Hepatocyte (in vitro differentiated cells): ENCODE measurements around the gene REG3A. TPM values are rescaled to one million over a fixed set of nuclear protein-coding genes. Genes with fewer than 3 reads are reported as not detected.

Experiments
- DNase-seq: peaks from one replicate; pipeline ENCODE4 v3.0.0-alpha.2; 2016; ENCODE audit warnings: low spot score
- H2AFZ ChIP-seq: fragments of 200-600 bp; sonication (generic); 2 replicates; pipeline ENCODE4 v1.6.0; 2016; ENCODE audit warnings: antibody characterized with exemption, mild to moderate bottlenecking
- H3K27ac ChIP-seq: fragments of 200-600 bp; sonication (generic); 2 replicates; pipeline ENCODE4 v1.5.1; 2016; ENCODE audit warnings: mild to moderate bottlenecking
- H3K27me3 ChIP-seq: fragments of 200-600 bp; sonication (generic); 2 replicates; pipeline ENCODE4 v1.6.1; 2016
- H3K36me3 ChIP-seq: fragments of 200-600 bp; sonication (generic); replicated peaks from 2 replicates; pipeline ENCODE4 v1.5.1; 2016; ENCODE audit warnings: low read depth; ENCODE audit not compliant: insufficient read depth
- H3K4me1 ChIP-seq: fragments of 200-600 bp; sonication (generic); 2 replicates; pipeline ENCODE4 v1.5.1; 2016; ENCODE audit warnings: mild to moderate bottlenecking, moderate library complexity; ENCODE audit not compliant: insufficient read depth
- H3K4me2 ChIP-seq: fragments of 200-600 bp; sonication (generic); 2 replicates; pipeline ENCODE4 v1.6.0; 2016
- H3K4me3 ChIP-seq: fragments of 200-600 bp; sonication (generic); 2 replicates; pipeline ENCODE4 v1.5.1; 2016; ENCODE audit warnings: mild to moderate bottlenecking
- H3K79me2 ChIP-seq: fragments of 200-600 bp; sonication (generic); 2 replicates; pipeline ENCODE4 v1.6.0; 2017; ENCODE audit warnings: mild to moderate bottlenecking
- H3K9me2 ChIP-seq: fragments of 200-600 bp; sonication (generic); replicated peaks from 2 replicates; pipeline ENCODE4 v1.6.0; 2017; ENCODE audit warnings: mild to moderate bottlenecking; ENCODE audit not compliant: insufficient read depth
- H3K9me3 ChIP-seq: fragments of 200-600 bp; sonication (generic); 2 replicates; pipeline ENCODE4 v1.5.1; 2016; ENCODE audit warnings: low read depth, mild to moderate bottlenecking
- H4K20me1 ChIP-seq: fragments of 200-600 bp; sonication (generic); 2 replicates; pipeline ENCODE4 v1.6.0; 2016; ENCODE audit warnings: mild to moderate bottlenecking; ENCODE audit not compliant: insufficient read depth, poor library complexity, severe bottlenecking
- EZH2 ChIP-seq: fragments of 200-600 bp; sonication (generic); IDR thresholded peaks from 2 replicates; pipeline ENCODE4 v1.6.1; 2016; ENCODE audit warnings: antibody characterized with exemption, mild to moderate bottlenecking, borderline replicate concordance
- EZH2phosphoT487 ChIP-seq: fragments of 200-600 bp; sonication (generic); IDR thresholded peaks from one replicate; pipeline ENCODE4 v1.6.1; 2018; ENCODE audit warnings: antibody characterized with exemption, mild to moderate bottlenecking, low read depth, moderate library complexity; ENCODE audit not compliant: unreplicated experiment, severe bottlenecking
- WGBS: methylation state at CpG from one replicate; pipeline ENCODE4 v1.1.6; 2016; ENCODE audit warnings: low lambda C conversion rate; ENCODE audit errors: missing lambda C conversion rate; 5-methylcytosine and 5-hydroxymethylcytosine counted together
- polyA plus RNA-seq: library from polyadenylated mRNA; unstranded; fragments of >200 nt; fragmentation: Nextera tagmentation; extraction: Ambion mirVana; gene quantifications from 2 replicates; pipeline ENCODE4 v1.2.1, GENCODE V29; 2016
- total RNA-seq: library from RNA; depleted of rRNA; stranded (reverse); fragments of >200 nt; gene quantifications from 2 replicates; pipeline ENCODE4 v1.2.3, GENCODE V29; 2014
- TF ChIP-seq, protein P1 (sequence below): fragments of 200-600 bp; sonication (generic); IDR thresholded peaks from 2 replicates; pipeline ENCODE4 v1.5.1; 2016; ENCODE audit warnings: antibody characterized with exemption, mild to moderate bottlenecking; ENCODE audit not compliant: poor library complexity

The REG3A gene
- total and polyA plus RNA-seq, 2 experiments from 2014 or later: 1.2 to 1.4 TPM

GRCh38 chr2:79125721-79125985 is 33.9 kb downstream of the REG3A start:
- Histone ChIP-seq H2AFZ (no peak overlapping the region), H3K27ac (no peak overlapping the region), H3K79me2 (no peaks in the 10 kb centered on the region), H3K4me2 (no peak overlapping the region), H3K4me3 (no peak overlapping the region), H3K9me3 (no peaks in the 10 kb centered on the region), H3K4me1 (no peaks in the 10 kb centered on the region), H3K9me2 (no peaks in the 10 kb centered on the region), H3K36me3 (no peaks in the 10 kb centered on the region), H4K20me1 (no peaks in the 10 kb centered on the region), H3K27me3 (no peaks in the 10 kb centered on the region)
- no peak for TF ChIP-seq EZH2
- no peak for TF ChIP-seq EZH2phosphoT487
- TF ChIP-seq, protein P1, sequence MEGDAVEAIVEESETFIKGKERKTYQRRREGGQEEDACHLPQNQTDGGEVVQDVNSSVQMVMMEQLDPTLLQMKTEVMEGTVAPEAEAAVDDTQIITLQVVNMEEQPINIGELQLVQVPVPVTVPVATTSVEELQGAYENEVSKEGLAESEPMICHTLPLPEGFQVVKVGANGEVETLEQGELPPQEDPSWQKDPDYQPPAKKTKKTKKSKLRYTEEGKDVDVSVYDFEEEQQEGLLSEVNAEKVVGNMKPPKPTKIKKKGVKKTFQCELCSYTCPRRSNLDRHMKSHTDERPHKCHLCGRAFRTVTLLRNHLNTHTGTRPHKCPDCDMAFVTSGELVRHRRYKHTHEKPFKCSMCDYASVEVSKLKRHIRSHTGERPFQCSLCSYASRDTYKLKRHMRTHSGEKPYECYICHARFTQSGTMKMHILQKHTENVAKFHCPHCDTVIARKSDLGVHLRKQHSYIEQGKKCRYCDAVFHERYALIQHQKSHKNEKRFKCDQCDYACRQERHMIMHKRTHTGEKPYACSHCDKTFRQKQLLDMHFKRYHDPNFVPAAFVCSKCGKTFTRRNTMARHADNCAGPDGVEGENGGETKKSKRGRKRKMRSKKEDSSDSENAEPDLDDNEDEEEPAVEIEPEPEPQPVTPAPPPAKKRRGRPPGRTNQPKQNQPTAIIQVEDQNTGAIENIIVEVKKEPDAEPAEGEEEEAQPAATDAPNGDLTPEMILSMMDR: no peak
- 91% methylated on average over 3 of the region's 3 CpGs for WGBS
- DNase-seq: no peak

DNA sequence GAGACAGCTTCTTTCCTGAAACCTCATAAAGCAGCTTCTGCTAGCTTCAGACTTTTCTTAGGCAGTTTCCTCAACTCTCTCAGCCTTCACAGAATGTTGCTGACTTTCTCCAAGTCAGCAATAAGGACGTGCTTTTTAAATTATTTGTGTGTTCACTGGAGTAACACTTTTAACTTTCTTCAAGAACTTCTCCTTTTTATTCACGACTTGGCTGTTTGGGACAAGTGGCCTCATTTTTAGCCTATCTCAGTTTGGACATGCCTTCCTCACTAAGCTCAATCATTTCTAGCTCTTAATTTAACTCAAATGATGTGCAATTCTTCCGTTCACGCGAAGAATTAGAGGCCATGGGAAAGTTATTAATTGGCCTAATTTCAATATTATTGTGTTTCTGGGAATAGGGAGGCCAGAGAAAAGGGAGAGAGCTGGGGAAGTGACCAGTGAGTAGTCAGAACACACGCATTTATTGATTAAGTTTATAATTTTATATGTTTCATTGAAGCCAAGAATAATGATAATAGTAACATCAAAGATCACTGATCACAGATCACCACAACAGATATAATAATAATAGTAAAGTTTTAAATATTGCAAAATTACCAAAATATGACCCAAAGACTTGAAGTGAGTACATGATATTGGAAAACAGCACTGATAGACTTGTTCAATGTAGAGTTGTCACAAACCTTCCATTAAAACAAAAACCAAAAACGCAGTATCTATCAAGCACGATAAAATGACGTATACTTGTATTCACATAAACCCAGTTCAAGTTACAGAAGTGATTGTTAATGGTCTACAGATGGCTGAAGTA is 34.4 kb downstream of the REG3A start:
- DNase-seq: no peak
- TF ChIP-seq, protein P1: no peak
- TF ChIP-seq EZH2phosphoT487: no peak
- TF ChIP-seq EZH2: no peak
- H3K9me2 ChIP-seq: no peaks in the 10 kb centered on the region
- H3K9me3 ChIP-seq: no peaks in the 10 kb centered on the region
- H3K27me3 ChIP-seq: no peaks in the 10 kb centered on the region
- no peaks in the 10 kb centered on the region for H3K4me1 ChIP-seq
- H3K36me3 ChIP-seq: no peaks in the 10 kb centered on the region
- no peak overlapping the region for H3K27ac ChIP-seq
- no peaks in the 10 kb centered on the region for H3K79me2 ChIP-seq
- no peaks in the 10 kb centered on the region for H4K20me1 ChIP-seq
- WGBS: 89% methylated on average over 9 of the region's 9 CpGs
- H2AFZ ChIP-seq: no peak overlapping the region
- H3K4me3 ChIP-seq: no peak overlapping the region
- no peak overlapping the region for H3K4me2 ChIP-seq

GRCh38 chr2:79122676-79123075 is 36.9 kb downstream of the REG3A start:
- Histone ChIP-seq H3K9me3 (no peaks in the 10 kb centered on the region), H3K27me3 (no peaks in the 10 kb centered on the region), H2AFZ (no peak overlapping the region), H3K79me2 (no peaks in the 10 kb centered on the region), H3K4me2 (no peak overlapping the region), H3K9me2 (no peaks in the 10 kb centered on the region), H3K4me3 (no peak overlapping the region), H3K27ac (no peak overlapping the region), H4K20me1 (no peaks in the 10 kb centered on the region), H3K4me1 (no peaks in the 10 kb centered on the region), H3K36me3 (no peaks in the 10 kb centered on the region)
- TF ChIP-seq, protein P1: no peak
- TF ChIP-seq EZH2 (no peak), EZH2phosphoT487 (no peak)
- no peak for DNase-seq
- WGBS: 88% methylated on average over 2 of the region's 2 CpGs
